Panc1 (cell line): ENCODE results near the gene RXYLT1. TPM values are rescaled to one million over a fixed set of nuclear protein-coding genes. Genes with fewer than 3 reads are reported as not detected.

Experiments
- ATAC-seq: fragments of 200-7000 bp; cut with Tn5 transposase; 2 replicates; pipeline ENCODE4 v1.9.1; 2020; ENCODE audit warnings: mild to moderate bottlenecking, moderate library complexity
- BruUV-seq: library from RNA; stranded (reverse); fragments of 400-500 nt; replicated peaks from 2 replicates; lab custom pipeline; 2021; lab: Mats Ljungman, UMichigan
- CTCF ChIA-PET: fragments of 300-600 bp; sonication (Branson Sonifier 250); formaldehyde crosslinking; loops from one replicate; lab custom pipeline; 2022; ENCODE audit warnings: antibody characterized with exemption; lab: Charles Lee
- POLR2A ChIA-PET: fragments of 300-600 bp; sonication (Branson Sonifier 250); formaldehyde crosslinking; loops from one replicate; lab custom pipeline; 2022; ENCODE audit warnings: antibody characterized with exemption; lab: Charles Lee
- DNase-seq: peaks from one replicate; pipeline ENCODE4 v3.0.0-alpha.2; 2010; ENCODE audit warnings: low read depth, low spot score
- H3K27ac ChIP-seq: 2 replicates; pipeline ENCODE4 v1.5.1; 2011; ENCODE audit warnings: mild to moderate bottlenecking, low read length, inconsistent platforms
- H3K27me3 ChIP-seq: fragments of 200-500 bp; sonication (Bioruptor generic); 2 replicates; pipeline ENCODE4 v1.6.0; 2014; ENCODE audit warnings: low read length, inconsistent platforms; ENCODE audit not compliant: control insufficient read depth, insufficient read depth
- H3K36me3 ChIP-seq: fragments of 200-500 bp; sonication (Bioruptor generic); 2 replicates; pipeline ENCODE4 v1.5.1; 2014; ENCODE audit warnings: inconsistent platforms, mild to moderate bottlenecking, low read length, moderate library complexity; ENCODE audit not compliant: control insufficient read depth, insufficient read depth
- H3K4me1 ChIP-seq: 2 replicates; pipeline ENCODE4 v1.5.1; 2011; ENCODE audit warnings: inconsistent platforms, mild to moderate bottlenecking, low read length, moderate library complexity; ENCODE audit not compliant: control insufficient read depth, insufficient read depth
- H3K4me3 ChIP-seq, 2 experiments: 2 replicates each; pipeline ENCODE4 v1.5.1; 2011 to 2012; ENCODE audit warnings: low read depth in 2 of 2, low read length in 2 of 2, mild to moderate bottlenecking in 2 of 2, inconsistent platforms in 1 of 2, moderate library complexity in 1 of 2
- H3K9me3 ChIP-seq: fragments of 200-500 bp; sonication (Bioruptor generic); 2 replicates; pipeline ENCODE4 v1.5.1; 2014; ENCODE audit warnings: low read depth, mild to moderate bottlenecking, inconsistent platforms, low read length, moderate library complexity; ENCODE audit not compliant: control insufficient read depth, insufficient read depth
- CTCF ChIP-seq: fragments of 450-650 bp; IDR thresholded peaks from 2 replicates; pipeline ENCODE4 v1.5.1; 2017; ENCODE audit warnings: mild to moderate bottlenecking
- POLR2AphosphoS5 ChIP-seq: IDR thresholded peaks from 2 replicates; pipeline ENCODE4 v1.6.1; 2012; ENCODE audit warnings: mild to moderate bottlenecking, low read depth, low read length, moderate library complexity
- REST ChIP-seq, 2 experiments: IDR thresholded peaks; 2 replicates each; pipeline ENCODE4 v1.6.1; 2011 to 2012; ENCODE audit warnings: low read depth in 2 of 2, control low read depth in 1 of 2, low read length in 1 of 2, mild to moderate bottlenecking in 1 of 2, moderate library complexity in 1 of 2; ENCODE audit not compliant: insufficient read depth in 1 of 2
- SIN3A ChIP-seq: IDR thresholded peaks from 2 replicates; pipeline ENCODE4 v1.6.1; 2012; ENCODE audit warnings: low read depth, mild to moderate bottlenecking, low read length, moderate library complexity, borderline replicate concordance; ENCODE audit not compliant: insufficient read depth
- TCF7L2 ChIP-seq: IDR thresholded peaks from 2 replicates; pipeline ENCODE4 v1.6.1; 2011; ENCODE audit warnings: mild to moderate bottlenecking, low read depth, low read length, inconsistent platforms
- in situ Hi-C: cut with HindIII; loops from 2 replicates; pipeline ENCODE4 v1.10.0; 2016; ENCODE audit warnings: low sequenced_read_pairs, low pct_unique_long_range_greater_than_20kb
- intact Hi-C: fragments of 100-400 bp; cut with micrococcal nuclease; formaldehyde crosslinking; loops from one replicate; pipeline ENCODE4 v1.10.0; 2022; ENCODE audit not compliant: unreplicated experiment
- total RNA-seq: library from RNA; stranded (reverse); gene quantifications from one replicate; pipeline ENCODE4 v1.2.1, GENCODE V29; 2021; ENCODE audit not compliant: unreplicated experiment

RXYLT1 gene
- total RNA-seq, 1 experiment from 2014 or later = 20.3 TPM

- Histone ChIP-seq H3K36me3 (no peaks in the 10 kb centered on the region), H3K27me3 (no peaks in the 10 kb centered on the region), H3K27ac (no peak overlapping the region), H3K4me1 (no peaks in the 10 kb centered on the region), H3K4me3 (no peak overlapping the region), H3K9me3 (no peaks in the 10 kb centered on the region)
- in situ Hi-C loops = no loop called here
- ATAC-seq (no peak), DNase-seq (no peak)
- CTCF ChIA-PET = no interaction called here
- TF ChIP-seq SIN3A (no peak), CTCF (no peak), REST (IDR thresholded peaks at IDR 0.05; ENCODE audit: insufficient read depth in 1 of 2, low read depth in 2 of 2, low read length in 1 of 2) (no peak), POLR2AphosphoS5 (no peak), TCF7L2 (no peak)
- POLR2A ChIA-PET = no interaction called here
- intact Hi-C loops = no loop called here
- BruUV-seq = no TSS peak
These were observed 36.3 kb downstream of the RXYLT1 start for GRCh38 chr12:63816031-63816430.

GRCh38 chr12:63820427-63820826 is 40.7 kb downstream of the RXYLT1 start:
- POLR2A ChIA-PET = no interaction called here
- no peaks in the 10 kb centered on the region for H3K36me3 ChIP-seq
- BruUV-seq = no TSS peak
- CTCF ChIA-PET = no interaction called here
- no peaks in the 10 kb centered on the region for H3K27me3 ChIP-seq
- TF ChIP-seq TCF7L2 (no peak), REST (IDR thresholded peaks at IDR 0.05; ENCODE audit: insufficient read depth in 1 of 2, low read depth in 2 of 2, low read length in 1 of 2) (peak in 1 of 2 experiments; percentile 55; a peak in 2 of 4 replicates), POLR2AphosphoS5 (no peak)
- intact Hi-C loops (no loop called here), in situ Hi-C loops (no loop called here)
- H3K27ac ChIP-seq = no peak overlapping the region
- H3K4me3 ChIP-seq = no peak overlapping the region
- H3K4me1 ChIP-seq = no peaks in the 10 kb centered on the region
- DNase-seq (no peak), ATAC-seq (no peak)
- no peaks in the 10 kb centered on the region for H3K9me3 ChIP-seq
